Natural killer cell treated with Interleukin-12 subunit alpha and Interleukin-12 subunit beta and Interleukin-15 and Interleukin-18, amount 100 ng/mL, for 72 hours (primary cell): Measurements from ENCODE around the gene CASP4. TPM values are rescaled to one million over a fixed set of nuclear protein-coding genes. Genes with fewer than 3 reads are reported as not detected.

Experiments used
- ATAC-seq, 2 donors: fragments of 150-1000 bp; cut with Tn5 transposase in 1 of 2; sonication (Bioruptor Pico), chemical (Tn5 transposase) in 1 of 2; 2 replicates each; pipeline ENCODE4 v1.10.0; 2021
- DNase-seq: peaks from one replicate; pipeline ENCODE4 v3.0.0; 2022; ENCODE audit warnings: low spot score
- H3K27ac Mint-ChIP-seq, 2 donors: 1 replicate in 1 of 2; 2 replicates in 1 of 2; pipeline ENCODE4 v1.8.0; 2022; ENCODE audit warnings: mixed read lengths in 2 of 2, mild to moderate bottlenecking in 1 of 2, moderate library complexity in 1 of 2
- H3K27me3 Mint-ChIP-seq, 2 donors: 1 replicate in 1 of 2; 2 replicates in 1 of 2; pipeline ENCODE4 v1.8.0; 2022; ENCODE audit warnings: mixed read lengths in 2 of 2
- H3K36me3 Mint-ChIP-seq: one replicate; pipeline ENCODE4 v1.8.0; 2022; ENCODE audit warnings: mixed read lengths
- H3K4me1 Mint-ChIP-seq, 2 donors: 1 replicate in 1 of 2; 2 replicates in 1 of 2; pipeline ENCODE4 v1.8.0; 2022; ENCODE audit warnings: low read depth in 2 of 2, mixed read lengths in 2 of 2, mild to moderate bottlenecking in 1 of 2
- H3K4me3 Mint-ChIP-seq: one replicate; pipeline ENCODE4 v1.8.0; 2022; ENCODE audit warnings: mixed read lengths
- H3K9me3 Mint-ChIP-seq: 2 replicates; pipeline ENCODE4 v1.8.0; 2022; ENCODE audit warnings: mixed read lengths
- total RNA-seq, 2 donors: library from RNA; stranded (reverse); gene quantifications; one replicate each; pipeline ENCODE4 v1.2.3, GENCODE V29; 2022

Gene CASP4
- total RNA-seq, 2 donors from 2014 or later = 118 to 211 TPM

GRCh38 chr11:104897891-104898684 lies 70.3 kb downstream of the CASP4 start, which contains the start of gene CASP12:
Gene CASP12 (minus strand): TSS chr11:104898460.
- ATAC-seq (peak in 1 of 2 donors; percentile 59), DNase-seq (no peak)
- Mint-ChIP-seq H3K36me3 (peaks cover 11% of the 10 kb centered on the region), H3K4me3 (peak within 1 kb of the TSS; percentile 61), H3K9me3 (no peaks in the 10 kb centered on the region), H3K27me3 (no peaks in the 10 kb centered on the region), H3K4me1 (peaks cover 14 to 26% of the 10 kb centered on the region in 2 donors), H3K27ac (peak within 1 kb of the TSS; percentile 36 to 78)

GRCh38 chr11:104895634-104896033 lies 72.7 kb downstream of the CASP4 start:
- Mint-ChIP-seq H3K27me3 (no peaks in the 10 kb centered on the region), H3K27ac (no peak overlapping the region), H3K36me3 (no peaks in the 10 kb centered on the region), H3K9me3 (no peaks in the 10 kb centered on the region), H3K4me1 (peaks cover 9 to 11% of the 10 kb centered on the region in 2 donors), H3K4me3 (no peak overlapping the region)
- no peak for ATAC-seq
- no peak for DNase-seq

- no peak for DNase-seq
- Mint-ChIP-seq H3K9me3 (no peaks in the 10 kb centered on the region), H3K27me3 (no peaks in the 10 kb centered on the region), H3K4me1 (peaks cover 9 to 11% of the 10 kb centered on the region in 2 donors), H3K4me3 (no peak overlapping the region), H3K27ac (no peak overlapping the region), H3K36me3 (no peaks in the 10 kb centered on the region)
- no peak for ATAC-seq
These were observed 74.5 kb downstream of the CASP4 start for GRCh38 chr11:104893876-104894275.

Other genes with a start within 250 kb of the CASP4 start
- gene CASP12, start 70.1 kb downstream of the CASP4 start, total RNA-seq = not detected
- gene CASP5, start 54.6 kb upstream of the CASP4 start, total RNA-seq = under 1 TPM in 1 of 2 donors, not detected in 1; 0.33 TPM
- 10 to 100 TPM; 43.8 to 84.8 TPM for gene CASP1, start 66.6 kb upstream of the CASP4 start, total RNA-seq
- gene CARD16, start 76.8 kb upstream of the CASP4 start, total RNA-seq = 10 to 100 TPM; 17.1 to 58.3 TPM
- not detected for gene CARD18, start 171.2 kb upstream of the CASP4 start, total RNA-seq